GM20000 (cell line): ENCODE measurements around the gene GPC6.

Experiments used
- DNase-seq: peaks from one replicate; pipeline ENCODE4 v3.0.0; 2012; ENCODE audit warnings: low spot score
- TF ChIP-seq, protein P1 (sequence below): IDR thresholded peaks from 2 replicates; pipeline ENCODE4 v1.5.1; 2012; ENCODE audit warnings: mild to moderate bottlenecking, control low read depth; ENCODE audit errors: extremely low read depth, missing control alignments

Gene GPC6

DNA sequence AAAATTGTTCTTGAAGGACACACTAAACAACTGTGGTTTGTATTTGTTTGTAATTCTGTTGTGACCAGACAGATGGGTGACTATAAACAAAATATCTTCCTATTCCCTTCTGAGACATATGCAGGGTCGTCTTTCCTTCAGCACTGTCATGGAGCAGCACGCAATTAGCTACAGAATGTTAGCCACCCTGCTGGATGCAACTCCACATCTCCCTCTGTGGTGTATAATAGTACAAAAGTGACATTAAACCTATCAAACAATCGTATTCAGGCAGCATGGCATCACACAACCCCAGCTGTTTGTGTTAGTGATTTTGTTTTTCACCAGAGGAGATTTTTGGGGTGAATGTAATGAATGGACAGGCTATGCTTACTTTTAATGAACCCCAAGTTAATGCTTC, 146.2 kb downstream of the GPC6 start:
- TF ChIP-seq, protein P1, sequence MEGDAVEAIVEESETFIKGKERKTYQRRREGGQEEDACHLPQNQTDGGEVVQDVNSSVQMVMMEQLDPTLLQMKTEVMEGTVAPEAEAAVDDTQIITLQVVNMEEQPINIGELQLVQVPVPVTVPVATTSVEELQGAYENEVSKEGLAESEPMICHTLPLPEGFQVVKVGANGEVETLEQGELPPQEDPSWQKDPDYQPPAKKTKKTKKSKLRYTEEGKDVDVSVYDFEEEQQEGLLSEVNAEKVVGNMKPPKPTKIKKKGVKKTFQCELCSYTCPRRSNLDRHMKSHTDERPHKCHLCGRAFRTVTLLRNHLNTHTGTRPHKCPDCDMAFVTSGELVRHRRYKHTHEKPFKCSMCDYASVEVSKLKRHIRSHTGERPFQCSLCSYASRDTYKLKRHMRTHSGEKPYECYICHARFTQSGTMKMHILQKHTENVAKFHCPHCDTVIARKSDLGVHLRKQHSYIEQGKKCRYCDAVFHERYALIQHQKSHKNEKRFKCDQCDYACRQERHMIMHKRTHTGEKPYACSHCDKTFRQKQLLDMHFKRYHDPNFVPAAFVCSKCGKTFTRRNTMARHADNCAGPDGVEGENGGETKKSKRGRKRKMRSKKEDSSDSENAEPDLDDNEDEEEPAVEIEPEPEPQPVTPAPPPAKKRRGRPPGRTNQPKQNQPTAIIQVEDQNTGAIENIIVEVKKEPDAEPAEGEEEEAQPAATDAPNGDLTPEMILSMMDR: no peak
- no peak for DNase-seq

DNA sequence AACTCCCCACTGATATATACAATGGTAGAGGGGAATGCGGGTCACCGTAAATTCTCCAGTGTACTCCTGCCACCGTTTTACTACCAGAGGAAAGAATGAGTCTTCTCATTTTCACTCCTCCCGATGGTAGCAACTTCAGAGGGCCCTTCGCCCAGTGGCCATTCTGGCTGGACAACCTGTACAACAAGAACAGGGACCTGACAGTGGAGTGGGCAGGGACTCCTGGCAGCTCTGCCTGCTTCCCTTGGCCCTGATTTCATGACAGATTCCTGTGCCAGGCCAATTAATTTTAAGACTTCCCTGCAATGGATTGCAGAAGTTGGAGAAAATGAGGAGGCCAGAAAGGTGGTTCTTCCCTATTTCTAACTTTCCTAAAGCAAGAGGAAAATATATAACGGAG, 148.9 kb downstream of the GPC6 start:
- TF ChIP-seq, protein P1: no peak
- DNase-seq: no peak

DNA sequence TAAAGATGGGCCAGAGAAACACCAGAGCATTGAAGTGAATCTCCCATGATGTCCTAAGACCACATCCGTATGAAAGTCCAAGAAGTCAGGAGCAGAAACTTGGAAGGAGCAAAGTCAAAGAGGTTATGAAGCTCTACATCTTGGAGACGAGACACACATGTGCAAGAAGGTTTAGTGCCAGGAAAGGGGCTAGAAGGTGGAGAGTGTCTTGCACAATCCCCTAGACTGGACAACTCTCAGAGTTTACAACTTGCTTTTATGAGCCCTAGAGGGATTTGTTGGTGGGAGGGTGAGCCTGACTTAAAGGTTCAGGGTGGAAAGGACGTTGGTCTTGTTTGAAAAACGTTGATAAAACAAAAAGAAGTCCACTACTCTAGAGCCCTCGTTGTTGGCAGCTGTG, 150.6 kb downstream of the GPC6 start:
- TF ChIP-seq, protein P1: no peak
- DNase-seq: no peak

DNA sequence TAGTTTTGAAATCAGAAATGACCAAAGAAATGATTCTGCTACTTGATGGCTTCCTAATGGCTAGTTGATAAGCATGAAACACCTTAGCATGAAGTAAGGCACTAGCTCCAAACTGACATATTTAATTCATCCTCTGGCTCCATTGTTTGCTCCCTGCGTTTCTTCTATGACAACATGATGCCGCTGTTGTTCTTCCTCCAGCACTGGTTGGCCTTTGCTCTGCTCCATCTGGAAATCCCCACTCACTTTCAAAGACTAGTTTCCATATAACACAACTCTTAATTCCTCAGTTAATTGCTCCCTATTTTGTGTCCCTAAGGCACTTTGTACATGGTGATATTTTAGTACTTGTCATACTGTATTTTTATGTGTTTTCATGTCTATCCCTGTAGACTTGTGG, 151.6 kb downstream of the GPC6 start:
- DNase-seq: no peak
- TF ChIP-seq, protein P1: no peak

DNA sequence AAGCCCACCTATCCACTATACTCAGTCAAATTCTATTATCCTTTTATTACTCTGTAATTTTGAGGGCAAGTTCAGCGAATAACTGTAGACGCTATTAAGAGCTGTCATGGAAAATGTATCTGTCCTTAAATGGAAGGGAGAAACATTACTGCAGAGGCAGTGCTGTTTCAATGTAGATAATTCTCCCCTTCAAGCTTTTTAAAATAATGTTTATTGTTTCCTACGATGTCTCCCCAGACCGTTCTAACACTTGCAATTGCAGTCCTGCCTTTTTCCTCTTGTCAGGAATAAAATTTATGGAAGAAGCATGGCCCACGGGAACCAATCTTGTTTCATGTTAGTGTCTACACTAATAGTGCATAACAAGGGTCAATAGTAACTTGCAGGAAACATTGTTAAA, 159.5 kb downstream of the GPC6 start:
- TF ChIP-seq, protein P1: no peak

DNA sequence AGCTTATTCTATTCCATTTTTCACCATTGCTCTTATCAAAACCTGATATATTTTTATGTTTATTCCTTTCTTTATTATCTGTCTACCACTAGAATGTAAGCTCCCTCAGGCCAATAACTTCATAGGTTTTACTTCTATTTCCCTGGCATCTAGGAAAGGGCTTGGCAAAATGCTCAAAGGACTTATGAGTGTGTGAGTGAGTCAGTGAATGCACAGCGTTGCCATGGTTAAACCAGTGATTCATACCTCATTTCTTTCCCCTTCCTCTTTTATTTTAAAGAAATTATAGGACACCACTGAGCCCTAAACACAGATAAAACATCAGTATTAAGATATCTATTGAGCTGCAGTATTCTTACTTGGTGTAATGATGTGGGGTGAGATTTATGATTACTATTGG, 162.1 kb downstream of the GPC6 start:
- TF ChIP-seq, protein P1: no peak

More for the DNA sequence above, 159.5 kb downstream of the GPC6 start:
- DNase-seq: no peak

DNA sequence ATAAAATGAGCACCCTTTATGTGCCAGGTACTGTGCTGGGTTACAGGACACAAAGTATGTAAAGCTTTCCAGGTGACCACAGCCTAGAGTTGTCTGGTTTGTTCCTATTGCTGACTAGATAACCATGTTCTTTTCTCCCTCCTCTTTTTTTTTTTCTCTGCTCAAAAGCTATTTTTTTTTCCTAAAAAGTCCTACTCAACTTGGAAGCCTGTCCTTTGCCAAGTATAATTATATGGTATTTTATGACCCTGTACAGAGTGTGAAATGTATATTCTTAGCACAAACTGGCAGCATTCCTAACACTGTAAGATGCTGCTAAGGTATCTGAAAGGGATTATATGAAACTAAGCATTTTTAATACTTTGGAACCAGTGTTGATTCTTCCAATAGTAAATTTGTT, 171.0 kb downstream of the GPC6 start:
- no peak for DNase-seq
- TF ChIP-seq, protein P1: no peak

More for the DNA sequence above, 162.1 kb downstream of the GPC6 start:
- DNase-seq: no peak
